HG03432 (cell line): ENCODE measurements around the gene APBB2.
"Not testable (repeated sequence)": the region's sequence is repeated elsewhere in the genome, so short reads cannot be mapped to it uniquely, and the experiment has no call there.

Source experiments
- ATAC-seq: cut with Tn5 transposase; IDR thresholded peaks from one replicate; pipeline ENCODE4 v1.9.1; 2021; ENCODE audit warnings: mild to moderate bottlenecking, moderate library complexity; ENCODE audit not compliant: unreplicated experiment

APBB2 gene

GRCh38 chr4:41160012-41160789 is 54.1 kb downstream of the APBB2 start:
- ATAC-seq, result no peak

GRCh38 chr4:41158756-41159155 is 55.6 kb downstream of the APBB2 start:
- ATAC-seq, result no peak

GRCh38 chr4:41158274-41158673 is 56.1 kb downstream of the APBB2 start:
- no peak for ATAC-seq

- ATAC-seq, result no peak
These were observed 57.3 kb downstream of the APBB2 start for GRCh38 chr4:41157009-41157408.

GRCh38 chr4:41156574-41156973 is 57.8 kb downstream of the APBB2 start:
- no peak for ATAC-seq

- no peak for ATAC-seq
These were observed 59.0 kb downstream of the APBB2 start for GRCh38 chr4:41155194-41155830.

GRCh38 chr4:41154814-41155177 is 59.5 kb downstream of the APBB2 start:
- no peak for ATAC-seq

- no peak for ATAC-seq
These were observed 60.1 kb downstream of the APBB2 start for GRCh38 chr4:41154010-41154813.

- ATAC-seq, result no peak
These were observed 63.9 kb downstream of the APBB2 start for GRCh38 chr4:41150401-41150800.

GRCh38 chr4:41149568-41149967 is 64.8 kb downstream of the APBB2 start:
- ATAC-seq, result not testable (repeated sequence)

- ATAC-seq, result no peak
These were observed 65.4 kb downstream of the APBB2 start for GRCh38 chr4:41148931-41149330.

GRCh38 chr4:41148292-41148691 is 66.0 kb downstream of the APBB2 start:
- no peak for ATAC-seq

- ATAC-seq, result not testable (repeated sequence)
These were observed 66.8 kb downstream of the APBB2 start for GRCh38 chr4:41147570-41147969.

GRCh38 chr4:41146716-41147506 is 67.4 kb downstream of the APBB2 start:
- no peak for ATAC-seq

GRCh38 chr4:41146196-41146595 is 68.1 kb downstream of the APBB2 start:
- ATAC-seq, result no peak

- peak; percentile 79 for ATAC-seq
These were observed 68.7 kb downstream of the APBB2 start for GRCh38 chr4:41145571-41146078.

GRCh38 chr4:41144812-41145211 is 69.5 kb downstream of the APBB2 start:
- no peak for ATAC-seq

- ATAC-seq, result no peak
These were observed 70.3 kb downstream of the APBB2 start for GRCh38 chr4:41144040-41144379.

GRCh38 chr4:41143311-41144039 is 70.9 kb downstream of the APBB2 start:
- ATAC-seq, result no peak
